Liver (tissue), 9 donors: ENCODE measurements around the gene MMP20. TPM values are rescaled to one million over a fixed set of nuclear protein-coding genes. Genes with fewer than 3 reads are reported as not detected.

ENCODE experiments used
- DNase-seq: peaks from one replicate; pipeline ENCODE4 v3.0.0-alpha.2; 2017; ENCODE audit warnings: low spot score
- H3K27ac ChIP-seq, 2 donors: one replicate each; pipeline ENCODE4 v1.7.0; 2013; ENCODE audit warnings: inconsistent platforms in 2 of 2, low read length in 2 of 2, control low read depth in 1 of 2, low read depth in 1 of 2, mild to moderate bottlenecking in 1 of 2
- H3K27me3 ChIP-seq, 4 donors: one replicate each; pipeline versions ENCODE4 v1.6.1 to v1.7.0; 2013; ENCODE audit warnings: low read length in 3 of 4, inconsistent platforms in 1 of 4, mild to moderate bottlenecking in 1 of 4, moderate library complexity in 1 of 4; ENCODE audit not compliant: control insufficient read depth in 4 of 4, insufficient read depth in 4 of 4
- H3K36me3 ChIP-seq, 4 donors: one replicate each; pipeline versions ENCODE4 v1.6.1 to v1.7.0; 2013; ENCODE audit warnings: low read length in 3 of 4, mild to moderate bottlenecking in 3 of 4, low read depth in 1 of 4, moderate library complexity in 1 of 4; ENCODE audit not compliant: control insufficient read depth in 4 of 4, insufficient read depth in 3 of 4
- H3K4me1 ChIP-seq, 4 donors: one replicate each; pipeline versions ENCODE4 v1.6.1 to v1.7.0; 2013; ENCODE audit warnings: low read length in 3 of 4, mild to moderate bottlenecking in 3 of 4, moderate library complexity in 1 of 4; ENCODE audit not compliant: control insufficient read depth in 4 of 4, insufficient read depth in 4 of 4
- H3K4me3 ChIP-seq, 3 donors: one replicate each; pipeline versions ENCODE4 v1.6.1 to v1.7.0; 2013; ENCODE audit warnings: low read length in 3 of 3, control low read depth in 1 of 3, low read depth in 1 of 3, mild to moderate bottlenecking in 1 of 3
- H3K9ac ChIP-seq, 2 donors: one replicate each; pipeline ENCODE4 v1.7.0; 2013; ENCODE audit warnings: low read length in 2 of 2, mild to moderate bottlenecking in 2 of 2, moderate library complexity in 2 of 2, control low read depth in 1 of 2, low read depth in 1 of 2
- H3K9me3 ChIP-seq, 4 donors: one replicate each; pipeline versions ENCODE4 v1.6.1 to v1.7.0; 2013; ENCODE audit warnings: low read length in 3 of 4; ENCODE audit not compliant: control insufficient read depth in 4 of 4
- EGR1 ChIP-seq, 2 donors: IDR thresholded peaks; 2 replicates each; pipeline ENCODE4 v1.6.1; 2016 to 2018; ENCODE audit warnings: antibody characterized with exemption in 2 of 2, low read depth in 2 of 2
- FOXA1 ChIP-seq: IDR thresholded peaks from 2 replicates; pipeline ENCODE4 v1.6.1; 2016; ENCODE audit warnings: antibody characterized with exemption
- FOXA2 ChIP-seq: IDR thresholded peaks from 2 replicates; pipeline ENCODE4 v1.6.1; 2016; ENCODE audit warnings: antibody characterized with exemption
- GABPA ChIP-seq, 2 donors: IDR thresholded peaks in 1 of 2; conservative IDR thresholded peaks in 1 of 2; 2 replicates each; pipeline ENCODE4 v1.6.1; 2016; ENCODE audit warnings: antibody characterized with exemption in 2 of 2, mild to moderate bottlenecking in 1 of 2, moderate library complexity in 1 of 2
- HNF4G ChIP-seq: IDR thresholded peaks from 2 replicates; pipeline ENCODE4 v1.6.1; 2016; ENCODE audit warnings: antibody characterized with exemption
- JUND ChIP-seq, 2 donors: IDR thresholded peaks; 2 replicates each; pipeline ENCODE4 v1.6.1; 2016; ENCODE audit warnings: antibody characterized with exemption in 2 of 2
- NR2F2 ChIP-seq: IDR thresholded peaks from 2 replicates; pipeline ENCODE4 v1.6.1; 2016; ENCODE audit warnings: antibody characterized with exemption
- RAD21 ChIP-seq, 2 donors: IDR thresholded peaks; 2 replicates each; pipeline ENCODE4 v1.6.1; 2016; ENCODE audit warnings: antibody characterized with exemption in 2 of 2, mild to moderate bottlenecking in 2 of 2
- RXRA ChIP-seq, 2 donors: IDR thresholded peaks; 2 replicates each; pipeline ENCODE4 v1.6.1; 2017 to 2018; ENCODE audit warnings: antibody characterized with exemption in 2 of 2, mild to moderate bottlenecking in 1 of 2
- SP1 ChIP-seq: IDR thresholded peaks from 2 replicates; pipeline ENCODE4 v1.6.1; 2018; ENCODE audit warnings: antibody characterized with exemption, mild to moderate bottlenecking
- TAF1 ChIP-seq: conservative IDR thresholded peaks from 2 replicates; pipeline ENCODE4 v1.6.1; 2016; ENCODE audit warnings: antibody characterized with exemption, mild to moderate bottlenecking
- YY1 ChIP-seq: IDR thresholded peaks from 2 replicates; pipeline ENCODE4 v1.6.1; 2016; ENCODE audit warnings: antibody characterized with exemption, mild to moderate bottlenecking
- whole genome bisulfite sequencing: extraction: QIAGEN DNeasy Blood & Tissue Kit; methylation state at CpG from one replicate; pipeline ENCODE4 v1.1.7; 2013; 5-methylcytosine and 5-hydroxymethylcytosine counted together
- polyA plus RNA-seq, 2 donors: library from polyadenylated mRNA; stranded (reverse) in 1 of 2; unstranded in 1 of 2; fragments of 200-250 nt in 1 of 2; fragments of >200 nt in 1 of 2; fragmentation: Nextera tagmentation in 1 of 2; extraction: Ambion mirVana in 1 of 2; gene quantifications; one replicate each; pipeline versions ENCODE4 v1.2.1 to v1.2.3, GENCODE V29; 2013 to 2015
- total RNA-seq, 2 donors: library from RNA; depleted of rRNA; stranded (reverse); fragments of >200 nt; gene quantifications; one replicate each; pipeline ENCODE4 v1.2.3, GENCODE V29; 2014
- TF ChIP-seq, protein P1 (sequence below): IDR thresholded peaks from 2 replicates; pipeline ENCODE4 v1.6.1; 2016; ENCODE audit warnings: antibody characterized with exemption
- TF ChIP-seq, protein P2 (sequence below): fragments of 150-350 bp; IDR thresholded peaks from 2 replicates; pipeline ENCODE4 v1.5.1; 2017; ENCODE audit warnings: improper control_type of control experiment, low read depth, low read length; ENCODE audit not compliant: missing input control
- TF ChIP-seq, protein P3 (sequence below): IDR thresholded peaks from 2 replicates; pipeline ENCODE4 v1.6.1; 2016; ENCODE audit warnings: antibody characterized with exemption, mild to moderate bottlenecking
- TF ChIP-seq, protein P4 (sequence below): IDR thresholded peaks from 2 replicates; pipeline ENCODE4 v1.6.1; 2016; ENCODE audit warnings: antibody characterized with exemption
- TF ChIP-seq, protein P5 (sequence below): IDR thresholded peaks from 2 replicates; pipeline ENCODE4 v1.6.1; 2016; ENCODE audit warnings: antibody characterized with exemption
- donor health status: healthy.
- donor health status: healthy.
- donor health status: healthy.
- donor health status: healthy.
- donor health status: healthy.

The MMP20 gene
- total and polyA plus RNA-seq, 4 donors, result not detected

DNA sequence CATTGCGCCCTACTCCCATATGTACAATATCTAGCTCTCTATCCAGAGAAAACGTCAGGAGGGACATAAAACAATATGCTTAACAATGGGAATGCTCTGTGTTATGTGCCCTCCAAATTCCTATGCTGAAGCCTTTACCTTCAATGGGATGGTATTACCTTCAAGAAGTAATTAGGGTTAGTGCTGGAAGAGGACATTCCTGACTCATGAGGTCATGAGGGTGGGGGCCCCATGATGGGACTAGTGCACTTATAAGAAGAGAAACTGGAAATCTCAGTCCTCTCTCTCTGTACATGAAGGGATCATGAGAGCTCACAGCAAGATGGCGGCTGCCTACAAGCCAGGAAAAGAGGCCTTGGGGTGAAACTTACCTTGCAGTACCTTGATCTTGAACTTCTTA lies 20.3 kb downstream of the MMP20 start:
- Histone ChIP-seq H3K9me3 (no peaks in the 10 kb centered on the region), H3K4me3 (no peak overlapping the region), H3K27me3 (no peaks in the 10 kb centered on the region), H3K4me1 (no peaks in the 10 kb centered on the region), H3K27ac (no peak overlapping the region), H3K9ac (no peak overlapping the region), H3K36me3 (no peaks in the 10 kb centered on the region)
- DNase-seq, result no peak
- WGBS, result 88% methylated on average over 3 of the region's 3 CpGs
- TF ChIP-seq, protein P1, sequence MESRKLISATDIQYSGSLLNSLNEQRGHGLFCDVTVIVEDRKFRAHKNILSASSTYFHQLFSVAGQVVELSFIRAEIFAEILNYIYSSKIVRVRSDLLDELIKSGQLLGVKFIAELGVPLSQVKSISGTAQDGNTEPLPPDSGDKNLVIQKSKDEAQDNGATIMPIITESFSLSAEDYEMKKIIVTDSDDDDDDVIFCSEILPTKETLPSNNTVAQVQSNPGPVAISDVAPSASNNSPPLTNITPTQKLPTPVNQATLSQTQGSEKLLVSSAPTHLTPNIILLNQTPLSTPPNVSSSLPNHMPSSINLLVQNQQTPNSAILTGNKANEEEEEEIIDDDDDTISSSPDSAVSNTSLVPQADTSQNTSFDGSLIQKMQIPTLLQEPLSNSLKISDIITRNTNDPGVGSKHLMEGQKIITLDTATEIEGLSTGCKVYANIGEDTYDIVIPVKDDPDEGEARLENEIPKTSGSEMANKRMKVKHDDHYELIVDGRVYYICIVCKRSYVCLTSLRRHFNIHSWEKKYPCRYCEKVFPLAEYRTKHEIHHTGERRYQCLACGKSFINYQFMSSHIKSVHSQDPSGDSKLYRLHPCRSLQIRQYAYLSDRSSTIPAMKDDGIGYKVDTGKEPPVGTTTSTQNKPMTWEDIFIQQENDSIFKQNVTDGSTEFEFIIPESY, result no peak
- TF ChIP-seq TAF1, result no peak
- TF ChIP-seq, protein P2, sequence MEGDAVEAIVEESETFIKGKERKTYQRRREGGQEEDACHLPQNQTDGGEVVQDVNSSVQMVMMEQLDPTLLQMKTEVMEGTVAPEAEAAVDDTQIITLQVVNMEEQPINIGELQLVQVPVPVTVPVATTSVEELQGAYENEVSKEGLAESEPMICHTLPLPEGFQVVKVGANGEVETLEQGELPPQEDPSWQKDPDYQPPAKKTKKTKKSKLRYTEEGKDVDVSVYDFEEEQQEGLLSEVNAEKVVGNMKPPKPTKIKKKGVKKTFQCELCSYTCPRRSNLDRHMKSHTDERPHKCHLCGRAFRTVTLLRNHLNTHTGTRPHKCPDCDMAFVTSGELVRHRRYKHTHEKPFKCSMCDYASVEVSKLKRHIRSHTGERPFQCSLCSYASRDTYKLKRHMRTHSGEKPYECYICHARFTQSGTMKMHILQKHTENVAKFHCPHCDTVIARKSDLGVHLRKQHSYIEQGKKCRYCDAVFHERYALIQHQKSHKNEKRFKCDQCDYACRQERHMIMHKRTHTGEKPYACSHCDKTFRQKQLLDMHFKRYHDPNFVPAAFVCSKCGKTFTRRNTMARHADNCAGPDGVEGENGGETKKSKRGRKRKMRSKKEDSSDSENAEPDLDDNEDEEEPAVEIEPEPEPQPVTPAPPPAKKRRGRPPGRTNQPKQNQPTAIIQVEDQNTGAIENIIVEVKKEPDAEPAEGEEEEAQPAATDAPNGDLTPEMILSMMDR, result no peak

DNA sequence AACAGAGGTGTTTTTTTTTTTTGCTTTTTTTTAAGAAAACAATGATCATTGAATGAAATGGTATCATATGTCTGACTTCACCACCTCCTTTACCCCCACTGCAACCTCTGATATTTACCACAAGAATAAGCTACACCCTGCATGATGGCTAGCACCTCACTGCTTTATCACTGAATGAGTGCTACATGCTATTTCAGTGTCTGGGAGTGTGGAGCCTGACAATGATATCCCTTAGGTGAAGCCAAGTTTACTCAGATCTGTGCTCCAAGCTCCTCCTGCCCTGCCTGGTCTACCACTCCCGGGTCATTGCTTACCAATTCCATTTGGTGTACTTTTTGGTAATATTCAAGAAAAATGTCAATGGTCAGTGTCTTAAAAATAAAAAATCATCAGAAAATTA lies 21.1 kb downstream of the MMP20 start:
- TF ChIP-seq, protein P3, sequence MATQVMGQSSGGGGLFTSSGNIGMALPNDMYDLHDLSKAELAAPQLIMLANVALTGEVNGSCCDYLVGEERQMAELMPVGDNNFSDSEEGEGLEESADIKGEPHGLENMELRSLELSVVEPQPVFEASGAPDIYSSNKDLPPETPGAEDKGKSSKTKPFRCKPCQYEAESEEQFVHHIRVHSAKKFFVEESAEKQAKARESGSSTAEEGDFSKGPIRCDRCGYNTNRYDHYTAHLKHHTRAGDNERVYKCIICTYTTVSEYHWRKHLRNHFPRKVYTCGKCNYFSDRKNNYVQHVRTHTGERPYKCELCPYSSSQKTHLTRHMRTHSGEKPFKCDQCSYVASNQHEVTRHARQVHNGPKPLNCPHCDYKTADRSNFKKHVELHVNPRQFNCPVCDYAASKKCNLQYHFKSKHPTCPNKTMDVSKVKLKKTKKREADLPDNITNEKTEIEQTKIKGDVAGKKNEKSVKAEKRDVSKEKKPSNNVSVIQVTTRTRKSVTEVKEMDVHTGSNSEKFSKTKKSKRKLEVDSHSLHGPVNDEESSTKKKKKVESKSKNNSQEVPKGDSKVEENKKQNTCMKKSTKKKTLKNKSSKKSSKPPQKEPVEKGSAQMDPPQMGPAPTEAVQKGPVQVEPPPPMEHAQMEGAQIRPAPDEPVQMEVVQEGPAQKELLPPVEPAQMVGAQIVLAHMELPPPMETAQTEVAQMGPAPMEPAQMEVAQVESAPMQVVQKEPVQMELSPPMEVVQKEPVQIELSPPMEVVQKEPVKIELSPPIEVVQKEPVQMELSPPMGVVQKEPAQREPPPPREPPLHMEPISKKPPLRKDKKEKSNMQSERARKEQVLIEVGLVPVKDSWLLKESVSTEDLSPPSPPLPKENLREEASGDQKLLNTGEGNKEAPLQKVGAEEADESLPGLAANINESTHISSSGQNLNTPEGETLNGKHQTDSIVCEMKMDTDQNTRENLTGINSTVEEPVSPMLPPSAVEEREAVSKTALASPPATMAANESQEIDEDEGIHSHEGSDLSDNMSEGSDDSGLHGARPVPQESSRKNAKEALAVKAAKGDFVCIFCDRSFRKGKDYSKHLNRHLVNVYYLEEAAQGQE, result no peak
- TF ChIP-seq FOXA1 (no peak), HNF4G (no peak), SP1 (no peak), YY1 (no peak), NR2F2 (no peak), JUND (IDR thresholded peaks at IDR 0.05) (no peak), EGR1 (IDR thresholded peaks at IDR 0.05; ENCODE audit: low read depth in 2 of 2) (no peak), RXRA (IDR thresholded peaks at IDR 0.05) (no peak), RAD21 (IDR thresholded peaks at IDR 0.05) (no peak), GABPA (IDR thresholded peaks at IDR 0.05 in 1 of 2, conservative IDR thresholded peaks at IDR 0.05 in 1 of 2) (no peak), FOXA2 (no peak)
- TF ChIP-seq, protein P1, result no peak
- TF ChIP-seq, protein P4, sequence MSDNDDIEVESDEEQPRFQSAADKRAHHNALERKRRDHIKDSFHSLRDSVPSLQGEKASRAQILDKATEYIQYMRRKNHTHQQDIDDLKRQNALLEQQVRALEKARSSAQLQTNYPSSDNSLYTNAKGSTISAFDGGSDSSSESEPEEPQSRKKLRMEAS, result no peak
- TF ChIP-seq, protein P2, result no peak
- TF ChIP-seq, protein P5, sequence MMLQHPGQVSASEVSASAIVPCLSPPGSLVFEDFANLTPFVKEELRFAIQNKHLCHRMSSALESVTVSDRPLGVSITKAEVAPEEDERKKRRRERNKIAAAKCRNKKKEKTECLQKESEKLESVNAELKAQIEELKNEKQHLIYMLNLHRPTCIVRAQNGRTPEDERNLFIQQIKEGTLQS, result no peak
- 79% methylated on average over 1 of the region's 1 CpG for WGBS
- Histone ChIP-seq H3K9ac (no peak overlapping the region), H3K27me3 (no peaks in the 10 kb centered on the region), H3K36me3 (no peaks in the 10 kb centered on the region), H3K9me3 (no peaks in the 10 kb centered on the region), H3K27ac (no peak overlapping the region), H3K4me1 (no peaks in the 10 kb centered on the region), H3K4me3 (no peak overlapping the region)
- no peak for DNase-seq
